ENCODE data around the gene SEPTIN11. TPM values are rescaled to one million over a fixed set of nuclear protein-coding genes. Genes with fewer than 3 reads are reported as not detected.

Gene SEPTIN11
- total and polyA plus RNA-seq, 9 of the 15 experiments (the other 6 are each of a cell fraction or from before 2014, with no cell fraction given): 25.7 to 142 (median 84.3) TPM

DNA sequence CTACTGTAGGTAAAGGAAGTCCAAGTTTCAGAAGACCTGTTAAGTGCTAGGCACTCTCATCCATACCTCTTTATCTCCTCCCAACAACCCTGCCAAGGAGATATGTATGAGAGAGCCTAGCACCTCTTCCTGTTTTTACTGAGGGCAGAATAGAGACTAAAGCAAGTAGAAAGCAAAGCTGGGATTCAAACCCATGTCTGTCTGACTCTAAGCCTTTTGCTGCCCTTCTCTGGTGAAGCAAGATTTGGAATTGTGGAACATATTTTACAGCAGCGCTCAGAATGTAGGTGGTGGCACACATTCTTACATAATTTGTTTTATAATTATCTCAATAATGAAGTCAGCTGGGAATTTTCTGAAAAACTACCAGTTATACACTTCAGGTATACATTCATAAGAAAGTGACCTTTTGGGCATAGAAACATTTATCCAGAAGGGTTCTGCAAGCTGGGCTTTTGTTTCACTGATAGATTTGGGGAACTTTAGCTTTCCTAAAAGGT is 41.7 kb downstream of the SEPTIN11 start:
- H3K27ac ChIP-seq (ENCODE audit: extremely low read depth, low read depth, low read length): no peak overlapping the region

More for the DNA sequence above, 41.7 kb downstream of the SEPTIN11 start:
- Histone ChIP-seq H3K4me3 (no peak overlapping the region), H4K20me1 (replicated peaks; ENCODE audit: control insufficient read depth, insufficient read depth, low read length) (no peaks in the 10 kb centered on the region), H2AFZ (ENCODE audit: low read depth, low read length) (no peak overlapping the region), H3K79me2 (ENCODE audit: control insufficient read depth, insufficient read depth, low read length) (peaks cover 35% of the 10 kb centered on the region; the same call in 2 of the 3 replicates), H3K9me3 (replicated peaks; ENCODE audit: control insufficient read depth, insufficient read depth, low read depth, low read length) (no peaks in the 10 kb centered on the region; the same call in 1 of the 2 replicates), H3K36me3 (ENCODE audit: control insufficient read depth, insufficient read depth, low read length) (peaks cover 4% of the 10 kb centered on the region; the same call in 2 of the 3 replicates), H3K27me3 (ENCODE audit: control insufficient read depth in 2 of 2, insufficient read depth in 2 of 2, low read length in 2 of 2) (no peaks in the 10 kb centered on the region), H3K9ac (ENCODE audit: insufficient read depth in 1 of 2, low read depth in 2 of 2, low read length in 2 of 2) (no peak overlapping the region), H3K4me1 (replicated peaks in 1 of 2; ENCODE audit: control insufficient read depth in 2 of 2, insufficient read depth in 2 of 2, low read length in 2 of 2) (no peaks in the 10 kb centered on the region), H3K9me1 (ENCODE audit: control insufficient read depth, insufficient read depth, low read length) (peaks cover 3% of the 10 kb centered on the region), H3K4me2 (ENCODE audit: insufficient read depth, low read length) (no peak overlapping the region)
- intact Hi-C loops (cut with micrococcal nuclease): no loop called here
- ATAC-seq: no peak
- 100% methylated on average over 1 of the region's 1 CpG for WGBS (ENCODE audit: insufficient coverage, low coverage, missing lambda C conversion rate)
- BruUV-seq (replicated peaks): no TSS peak
- in situ Hi-C loops (cut with MboI): no loop called here
- POLR2A ChIA-PET: interaction anchor here (0.9 kb wide), 1 partner anchor 20 kb away, joined by 3 read pairs; no protein-coding TSS in a partner anchor
- TF ChIP-seq SETDB1 (IDR thresholded peaks at IDR 0.05; ENCODE audit: low read length) (no peak), PPARD (CRISPR knock-in tag; IDR thresholded peaks at IDR 0.05) (no peak), TRIM24 (IDR thresholded peaks at IDR 0.05) (no peak), POLR2AphosphoS2 (IDR thresholded peaks at IDR 0.05; ENCODE audit: low read length) (no peak), DNMT1 (IDR thresholded peaks at IDR 0.05) (no peak), RBM14 (IDR thresholded peaks at IDR 0.05; ENCODE audit: borderline replicate concordance, insufficient read depth, low read depth, low read length) (no peak), ZNF76 (CRISPR knock-in tag; IDR thresholded peaks at IDR 0.05; ENCODE audit: borderline replicate concordance) (no peak), MTA2 (IDR thresholded peaks at IDR 0.05; ENCODE audit: low read depth) (no peak), FOXK1 (CRISPR knock-in tag; IDR thresholded peaks at IDR 0.05; ENCODE audit: borderline replicate concordance) (no peak), SMARCB1 (IDR thresholded peaks at IDR 0.05; ENCODE audit: insufficient read length, low read depth) (no peak), RAD21 (CRISPR knock-in tag; conservative IDR thresholded peaks at IDR 0.05 in 1 of 2, IDR thresholded peaks at IDR 0.05 in 1 of 2) (no peak), HDAC8 (tag; IDR thresholded peaks at IDR 0.05) (no peak), ZNF785 (CRISPR knock-in tag; IDR thresholded peaks at IDR 0.05) (no peak), ZNF766 (CRISPR knock-in tag; conservative IDR thresholded peaks at IDR 0.05) (no peak), ZFP30 (CRISPR knock-in tag; IDR thresholded peaks at IDR 0.05; ENCODE audit: borderline replicate concordance) (no peak), TEAD4 (IDR thresholded peaks at IDR 0.05; ENCODE audit: low read length) (no peak), TEAD4 (CRISPR knock-in tag; IDR thresholded peaks at IDR 0.05; ENCODE audit: borderline replicate concordance) (no peak), TCF15 (CRISPR knock-in tag; IDR thresholded peaks at IDR 0.05) (no peak), WHSC1 (IDR thresholded peaks at IDR 0.05; ENCODE audit: low read length) (no peak)
- TF ChIP-seq, protein P1, sequence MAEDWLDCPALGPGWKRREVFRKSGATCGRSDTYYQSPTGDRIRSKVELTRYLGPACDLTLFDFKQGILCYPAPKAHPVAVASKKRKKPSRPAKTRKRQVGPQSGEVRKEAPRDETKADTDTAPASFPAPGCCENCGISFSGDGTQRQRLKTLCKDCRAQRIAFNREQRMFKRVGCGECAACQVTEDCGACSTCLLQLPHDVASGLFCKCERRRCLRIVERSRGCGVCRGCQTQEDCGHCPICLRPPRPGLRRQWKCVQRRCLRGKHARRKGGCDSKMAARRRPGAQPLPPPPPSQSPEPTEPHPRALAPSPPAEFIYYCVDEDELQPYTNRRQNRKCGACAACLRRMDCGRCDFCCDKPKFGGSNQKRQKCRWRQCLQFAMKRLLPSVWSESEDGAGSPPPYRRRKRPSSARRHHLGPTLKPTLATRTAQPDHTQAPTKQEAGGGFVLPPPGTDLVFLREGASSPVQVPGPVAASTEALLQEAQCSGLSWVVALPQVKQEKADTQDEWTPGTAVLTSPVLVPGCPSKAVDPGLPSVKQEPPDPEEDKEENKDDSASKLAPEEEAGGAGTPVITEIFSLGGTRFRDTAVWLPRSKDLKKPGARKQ (CRISPR knock-in tag; IDR thresholded peaks at IDR 0.05): no peak
- TF ChIP-seq, protein P2, sequence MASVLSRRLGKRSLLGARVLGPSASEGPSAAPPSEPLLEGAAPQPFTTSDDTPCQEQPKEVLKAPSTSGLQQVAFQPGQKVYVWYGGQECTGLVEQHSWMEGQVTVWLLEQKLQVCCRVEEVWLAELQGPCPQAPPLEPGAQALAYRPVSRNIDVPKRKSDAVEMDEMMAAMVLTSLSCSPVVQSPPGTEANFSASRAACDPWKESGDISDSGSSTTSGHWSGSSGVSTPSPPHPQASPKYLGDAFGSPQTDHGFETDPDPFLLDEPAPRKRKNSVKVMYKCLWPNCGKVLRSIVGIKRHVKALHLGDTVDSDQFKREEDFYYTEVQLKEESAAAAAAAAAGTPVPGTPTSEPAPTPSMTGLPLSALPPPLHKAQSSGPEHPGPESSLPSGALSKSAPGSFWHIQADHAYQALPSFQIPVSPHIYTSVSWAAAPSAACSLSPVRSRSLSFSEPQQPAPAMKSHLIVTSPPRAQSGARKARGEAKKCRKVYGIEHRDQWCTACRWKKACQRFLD (CRISPR knock-in tag; IDR thresholded peaks at IDR 0.05): no peak
- CTCF ChIA-PET (ENCODE audit: low intra/inter-chr PET ratio): no interaction called here
- FAIRE-seq: no peak
- DNase-seq (ENCODE audit: extremely low read depth in 1 of 4, low spot score in 3 of 4): no peak
